Renal cortex interstitium (tissue), 11 donors: ENCODE results near the gene ULK4. TPM values are rescaled to one million over a fixed set of nuclear protein-coding genes. Genes with fewer than 3 reads are reported as not detected.

ENCODE experiments used
- DNase-seq, 11 donors: peaks; one replicate each; pipeline ENCODE4 v3.0.0-alpha.2; 2013; ENCODE audit warnings: low read depth in 9 of 11, low spot score in 4 of 11; ENCODE audit errors: extremely low read depth in 1 of 11
- polyA plus RNA-seq, 3 donors: library from polyadenylated mRNA; unstranded; fragments of 120-200 nt; gene quantifications; one replicate each; pipeline ENCODE4 v1.2.1, GENCODE V29; 2013; ENCODE audit not compliant: insufficient read length in 3 of 3

Gene ULK4
- polyA plus RNA-seq, 3 donors = 4.1 to 6.1 (median 5.5) TPM

- DNase-seq = no peak
These were observed 756.3 kb downstream of the ULK4 start for GRCh38 chr3:41205591-41205990.

DNA sequence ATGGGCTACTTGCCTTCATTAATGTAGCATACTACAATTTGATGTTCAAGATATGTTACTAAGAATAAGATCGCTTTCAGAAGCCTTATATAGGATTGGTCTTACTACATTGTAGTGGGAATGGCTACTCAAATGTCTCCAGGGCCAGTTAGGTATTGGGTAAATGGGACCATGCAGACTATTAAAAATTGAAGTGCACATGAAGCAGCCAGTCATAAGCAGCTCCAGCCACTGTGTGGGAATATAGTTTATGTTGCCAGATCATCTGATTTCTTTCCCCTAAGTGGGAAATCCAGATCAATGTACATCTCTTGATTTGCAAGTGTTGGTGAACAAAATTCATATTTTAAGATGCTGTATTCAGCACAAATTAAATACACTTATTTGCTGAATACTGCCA is 757.5 kb downstream of the ULK4 start:
- DNase-seq = no peak

DNA sequence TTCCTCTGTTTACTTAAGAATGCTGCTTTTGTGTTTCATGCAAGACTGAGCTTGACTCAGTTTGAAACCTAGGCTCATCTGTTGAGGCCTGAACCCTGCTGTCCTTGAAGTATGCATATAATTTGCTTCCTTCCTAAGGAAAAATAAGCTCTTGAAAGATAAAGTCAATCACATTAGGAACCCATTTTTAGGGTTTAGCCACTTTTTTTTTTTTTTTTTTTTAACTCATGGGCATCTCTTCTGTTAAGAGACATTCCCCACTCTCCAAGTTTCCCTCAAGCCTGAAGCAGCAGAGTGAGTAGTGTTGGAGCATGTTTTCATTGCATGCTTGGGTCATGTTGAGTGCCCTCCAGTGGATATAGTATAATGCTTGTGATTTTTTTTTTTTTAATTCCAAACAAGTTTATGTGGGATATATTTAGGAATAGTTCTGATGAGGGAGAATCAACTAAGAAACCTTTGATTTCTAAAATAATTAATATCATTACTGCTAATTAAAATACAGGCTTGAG is 759.0 kb downstream of the ULK4 start:
- DNase-seq = peak in 1 of 11 donors; percentile 48

DNA sequence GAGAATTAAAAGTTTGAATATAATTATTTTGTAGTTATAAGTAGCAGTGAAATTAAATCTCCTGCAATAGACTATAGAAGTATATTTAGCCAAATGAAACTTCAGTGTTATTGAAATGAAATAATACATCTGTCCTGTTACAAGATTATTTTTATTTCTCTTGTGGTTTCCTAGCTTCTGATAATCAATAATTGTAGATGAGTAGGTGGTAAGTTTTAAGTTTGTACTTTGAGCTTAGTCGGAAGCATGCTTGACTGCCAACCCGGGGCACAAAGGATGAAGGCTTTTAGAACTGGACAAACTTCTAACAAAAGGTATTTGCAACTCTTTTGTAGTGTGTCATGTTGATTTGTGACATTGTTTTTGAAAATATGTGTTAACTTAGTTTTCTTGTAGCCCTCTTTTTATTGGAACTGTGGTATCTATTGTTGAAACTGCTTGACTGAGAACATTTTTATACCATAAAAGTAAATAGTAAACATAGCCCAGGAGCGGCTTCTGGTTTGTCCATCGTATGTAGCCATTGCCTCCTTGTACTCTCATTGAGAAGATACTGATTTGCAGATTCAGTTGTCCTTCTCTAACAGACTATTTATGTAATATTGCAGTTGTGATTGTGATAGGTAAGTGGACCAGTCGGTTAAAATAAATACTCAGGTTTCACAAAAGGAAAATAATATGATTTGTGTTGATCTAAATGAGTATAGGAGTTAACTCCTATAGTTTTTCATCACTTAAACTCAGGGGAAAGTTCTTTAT is 759.6 kb downstream of the ULK4 start:
- no peak for DNase-seq

DNA sequence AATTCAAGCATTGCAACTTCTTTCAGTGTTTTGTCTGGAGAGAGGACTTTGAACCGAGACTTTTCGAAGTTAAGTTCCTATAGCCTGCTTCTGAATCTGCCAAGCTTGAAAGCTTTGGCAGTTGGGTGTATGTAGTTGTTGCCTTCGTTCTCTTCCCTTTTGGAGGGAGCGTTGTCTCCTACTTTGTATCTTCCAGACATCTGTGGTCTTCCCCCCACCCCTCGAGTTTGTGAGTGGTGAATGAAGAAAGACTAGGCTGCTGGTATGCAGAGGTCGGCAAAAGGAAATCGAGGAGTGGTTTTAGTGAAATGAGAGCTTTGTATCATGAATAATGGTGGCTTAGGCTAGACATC is 761.3 kb downstream of the ULK4 start:
- no peak for DNase-seq

DNA sequence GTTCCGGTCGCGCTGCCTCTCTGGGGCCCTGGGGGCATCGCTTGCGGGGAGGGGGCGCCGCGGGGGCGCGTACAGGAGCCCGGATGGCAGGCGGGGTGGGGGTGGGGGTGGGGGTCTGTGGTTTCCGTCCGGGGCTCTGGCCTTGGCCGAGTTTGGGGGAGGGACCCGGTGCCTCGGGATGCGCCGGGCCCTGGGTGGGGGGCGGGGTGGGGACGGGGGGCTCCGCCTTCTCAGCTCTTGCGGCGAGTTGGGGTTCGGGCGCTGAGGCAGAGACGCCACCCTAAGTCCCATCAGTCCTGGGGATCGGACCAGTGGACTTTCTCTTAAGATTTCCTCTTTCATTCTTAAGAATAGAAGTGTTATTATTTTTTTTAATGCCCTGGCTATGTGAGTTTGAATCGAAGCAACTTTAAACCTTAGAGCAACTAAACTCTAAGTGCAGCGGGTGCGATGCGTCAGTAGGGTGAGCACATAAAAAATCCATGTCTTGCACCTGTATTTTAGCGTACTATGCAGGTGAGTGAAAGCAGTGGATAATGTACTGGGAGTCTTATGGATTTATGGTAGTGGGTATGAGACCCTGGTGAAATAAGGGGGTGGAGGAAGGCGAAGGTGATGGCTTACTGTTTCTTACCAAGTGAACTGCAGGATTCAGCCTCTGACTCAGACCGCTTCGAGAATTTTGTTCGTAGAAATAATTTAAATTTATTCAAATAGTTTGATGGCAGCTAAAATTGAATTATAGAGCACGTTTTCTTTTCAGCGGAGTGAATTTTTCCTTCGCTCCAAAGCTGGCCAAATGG is 761.8 kb downstream of the ULK4 start:
- DNase-seq = peak in 1 of 11 donors; percentile 26

DNA sequence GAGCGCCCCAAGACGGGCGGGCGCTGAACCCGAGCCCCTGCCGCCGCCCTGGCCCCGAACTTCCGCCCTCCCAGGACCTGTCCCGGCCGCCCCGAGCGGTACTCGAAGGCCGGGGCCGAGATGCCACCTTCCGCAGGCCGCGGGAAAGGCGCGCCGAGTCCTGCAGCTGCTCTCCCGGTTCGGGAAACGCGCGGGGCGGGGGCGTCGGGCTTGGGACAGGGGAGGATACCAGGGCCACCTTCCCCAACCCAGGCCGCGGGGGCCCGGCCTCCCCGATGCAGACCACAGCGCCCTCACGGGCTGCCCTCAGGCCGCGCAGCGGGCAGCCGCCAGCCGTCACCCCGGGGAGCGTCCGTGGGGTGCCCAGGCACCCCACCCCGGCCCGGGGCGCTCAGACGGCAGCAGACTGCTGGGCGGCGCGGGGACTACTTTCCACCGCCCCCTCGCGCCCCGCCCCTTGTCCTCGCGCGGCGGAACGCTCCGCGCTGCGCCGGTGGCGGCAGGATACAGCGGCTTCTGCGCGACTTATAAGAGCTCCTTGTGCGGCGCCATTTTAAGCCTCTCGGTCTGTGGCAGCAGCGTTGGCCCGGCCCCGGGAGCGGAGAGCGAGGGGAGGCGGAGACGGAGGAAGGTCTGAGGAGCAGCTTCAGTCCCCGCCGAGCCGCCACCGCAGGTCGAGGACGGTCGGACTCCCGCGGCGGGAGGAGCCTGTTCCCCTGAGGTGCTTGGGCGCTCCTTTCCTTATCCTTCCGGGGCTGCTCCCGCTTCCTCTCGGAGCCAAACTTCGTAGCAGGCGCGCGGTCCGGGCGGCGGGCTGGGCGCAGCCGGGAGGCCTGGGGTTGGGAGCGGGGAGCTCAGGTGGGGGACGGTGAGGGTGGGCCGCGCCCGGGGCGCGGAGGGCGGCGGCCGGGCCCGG is 762.7 kb downstream of the ULK4 start, which contains the start of gene CTNNB1:
Gene CTNNB1, plus strand, starts transcription at position 556 of the 916 bp plus-strand sequence. CDS start 24,564 bp downstream, outside the sequence.
- DNase-seq = peak; percentile 86 to 94 (median 92)

DNA sequence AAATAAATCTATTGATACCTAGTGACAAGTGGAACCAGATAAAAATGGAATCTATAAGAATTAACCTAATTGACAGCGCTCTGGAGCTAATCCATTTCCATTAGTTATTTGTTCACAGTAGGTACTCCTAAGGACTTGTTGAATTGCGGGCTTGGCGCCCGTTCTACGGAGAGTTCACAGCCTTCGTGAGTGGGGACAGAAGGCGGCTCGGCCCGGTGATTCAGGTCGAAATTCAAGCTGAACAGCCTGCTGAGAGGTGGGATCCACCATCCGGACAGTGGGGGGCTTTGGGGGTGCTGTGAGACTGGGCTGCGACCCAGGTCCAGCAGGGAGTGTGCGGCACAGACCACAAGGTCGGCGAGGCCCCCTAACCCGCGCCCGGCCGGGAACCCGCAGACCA is 763.4 kb downstream of the ULK4 start:
- no peak for DNase-seq

DNA sequence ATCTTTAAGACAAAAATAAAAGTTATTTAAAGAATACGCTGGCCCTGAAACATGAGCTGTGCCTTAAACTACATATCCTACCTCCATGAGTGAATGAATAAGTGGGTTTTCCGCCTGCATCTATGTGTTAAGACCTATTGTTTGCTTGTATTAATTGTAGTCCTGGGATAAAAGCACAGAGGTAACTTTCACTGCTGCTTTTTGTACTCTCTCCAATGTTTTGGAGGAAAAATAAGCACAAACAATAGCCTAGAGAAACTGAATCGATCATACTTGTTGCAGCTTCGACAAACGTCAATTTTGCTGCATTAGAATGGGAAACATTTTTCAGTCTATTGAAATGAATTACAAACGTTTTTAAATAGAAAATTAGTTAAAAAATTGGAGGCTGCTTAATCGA is 763.9 kb downstream of the ULK4 start:
- DNase-seq = no peak

Other genes starting within 250 kb of the ULK4 start
- gene TRAK1, start 129.3 kb upstream of the ULK4 start, polyA plus RNA-seq = 10 to 100 TPM; 42.3 to 48.7 (median 43.7) TPM